Dermis microvascular lymphatic vessel endothelial cell (primary cell): Measurements from ENCODE around the gene PBXIP1. TPM values are rescaled to one million over a fixed set of nuclear protein-coding genes. Genes with fewer than 3 reads are reported as not detected.

Experiments used
- DNase-seq, 2 donors: peaks; one replicate each; pipeline versions ENCODE4 v3.0.0 to v3.0.0-alpha.2; 2010; ENCODE audit warnings: low read depth in 2 of 2
- total RNA-seq: library from RNA; depleted of rRNA; stranded (reverse); fragments of >200 nt; gene quantifications from 2 replicates; pipeline ENCODE4 v1.2.1, GENCODE V29; 2014

The PBXIP1 gene
- total RNA-seq, 1 donor from 2014 or later = 83.6 TPM

GRCh38 chr1:154895798-154896197 is 60.1 kb downstream of the PBXIP1 start:
- no peak for DNase-seq

Other genes starting within 250 kb of the PBXIP1 start
- gene KCNN3, start 85.8 kb downstream of the PBXIP1 start, total RNA-seq = 1.0 and 1.8 TPM in 2 replicates
- 8.6 and 12.0 TPM in 2 replicates for gene PMVK, start 19.4 kb downstream of the PBXIP1 start, total RNA-seq
- gene PYGO2, start 5.7 kb upstream of the PBXIP1 start, total RNA-seq = 6.6 and 12.6 TPM in 2 replicates
- gene SHC1, start 14.6 kb upstream of the PBXIP1 start, total RNA-seq = 217 and 297 TPM in 2 replicates
- gene CKS1B, start 18.6 kb upstream of the PBXIP1 start, total RNA-seq = 63.2 and 73.7 TPM in 2 replicates
- gene FLAD1, start 27.2 kb upstream of the PBXIP1 start, total RNA-seq = 17.1 and 21.5 TPM in 2 replicates
- 0.13 and 0.38 TPM in 2 replicates for gene LENEP, start 37.5 kb upstream of the PBXIP1 start, total RNA-seq
- 6.3 and 10.6 TPM in 2 replicates for gene ZBTB7B, start 46.7 kb upstream of the PBXIP1 start, total RNA-seq
- gene DCST2, start 77.7 kb upstream of the PBXIP1 start, total RNA-seq = under 0.01 and 0.13 TPM in 2 replicates
- not detected in 2 replicates for gene DCST1, start 77.7 kb upstream of the PBXIP1 start, total RNA-seq
- 176 and 178 TPM in 2 replicates for gene ADAM15, start 95.2 kb upstream of the PBXIP1 start, total RNA-seq
- 12.2 and 17.4 TPM in 2 replicates for gene EFNA4, start 107.6 kb upstream of the PBXIP1 start, total RNA-seq
- gene EFNA3, start 122.7 kb upstream of the PBXIP1 start, total RNA-seq = 1.3 and 1.6 TPM in 2 replicates
- 132 and 215 TPM in 2 replicates for gene EFNA1, start 171.8 kb upstream of the PBXIP1 start, total RNA-seq
- gene SLC50A1, start 179.8 kb upstream of the PBXIP1 start, total RNA-seq = 48.5 and 48.7 TPM in 2 replicates
- gene DPM3, start 184.4 kb upstream of the PBXIP1 start, total RNA-seq = 24.7 and 40.4 TPM in 2 replicates
- 126 and 157 TPM in 2 replicates for gene KRTCAP2, start 217.2 kb upstream of the PBXIP1 start, total RNA-seq
- 1.8 and 1.9 TPM in 2 replicates for gene TRIM46, start 217.8 kb upstream of the PBXIP1 start, total RNA-seq